ENCODE results near the gene PHF3. TPM values are rescaled to one million over a fixed set of nuclear protein-coding genes. Genes with fewer than 3 reads are reported as not detected.

Gene PHF3
- total RNA-seq, 1 donor from 2014 or later: 50.6 TPM

DNA sequence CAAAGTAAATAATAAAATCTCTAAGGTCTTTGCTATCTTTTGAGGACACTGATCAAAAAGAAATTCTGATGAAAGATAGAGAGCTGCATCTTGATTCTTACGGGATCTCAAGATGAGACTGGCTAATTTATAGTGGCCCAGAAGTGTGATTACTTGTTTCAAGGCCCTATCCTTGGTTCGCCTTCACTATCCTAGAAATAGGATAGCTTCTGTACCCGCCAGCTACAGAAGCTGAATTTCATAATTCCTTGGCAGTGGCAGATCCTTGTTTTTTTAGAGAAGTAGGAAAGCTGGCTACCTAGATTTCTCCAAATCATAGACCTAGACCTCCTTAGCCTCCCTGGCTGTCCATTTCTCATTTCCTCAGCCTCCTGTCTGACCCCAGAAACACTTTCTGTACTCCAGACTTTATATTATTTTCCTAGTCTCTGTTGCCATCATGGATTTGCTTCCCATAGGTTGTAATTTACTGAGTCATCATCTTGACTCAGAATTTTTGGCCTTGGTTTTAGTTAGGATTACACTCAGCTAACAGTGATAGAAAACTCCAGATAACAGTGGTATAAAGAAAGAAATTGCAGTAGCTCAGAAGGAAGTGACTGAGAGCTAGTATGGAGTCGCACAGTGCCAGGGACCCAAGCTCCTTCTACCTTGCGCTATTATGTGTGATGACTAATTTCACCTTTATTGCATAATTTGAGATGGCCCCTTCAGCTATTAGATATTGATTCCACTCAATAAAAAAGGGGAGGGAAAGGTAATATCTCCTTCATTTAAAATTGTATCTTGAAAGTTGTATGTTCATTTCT, 27.7 kb downstream of the PHF3 start:
- Mint-ChIP-seq H3K4me1 (ENCODE audit: unreplicated experiment) (peaks cover 11% of the 10 kb centered on the region), H3K4me3 (no peak overlapping the region), H3K27ac (no peak overlapping the region), H3K27me3 (no peaks in the 10 kb centered on the region), H3K36me3 (peaks cover 10% of the 10 kb centered on the region), H3K9me3 (no peaks in the 10 kb centered on the region)
- TF ChIP-seq, protein P1, sequence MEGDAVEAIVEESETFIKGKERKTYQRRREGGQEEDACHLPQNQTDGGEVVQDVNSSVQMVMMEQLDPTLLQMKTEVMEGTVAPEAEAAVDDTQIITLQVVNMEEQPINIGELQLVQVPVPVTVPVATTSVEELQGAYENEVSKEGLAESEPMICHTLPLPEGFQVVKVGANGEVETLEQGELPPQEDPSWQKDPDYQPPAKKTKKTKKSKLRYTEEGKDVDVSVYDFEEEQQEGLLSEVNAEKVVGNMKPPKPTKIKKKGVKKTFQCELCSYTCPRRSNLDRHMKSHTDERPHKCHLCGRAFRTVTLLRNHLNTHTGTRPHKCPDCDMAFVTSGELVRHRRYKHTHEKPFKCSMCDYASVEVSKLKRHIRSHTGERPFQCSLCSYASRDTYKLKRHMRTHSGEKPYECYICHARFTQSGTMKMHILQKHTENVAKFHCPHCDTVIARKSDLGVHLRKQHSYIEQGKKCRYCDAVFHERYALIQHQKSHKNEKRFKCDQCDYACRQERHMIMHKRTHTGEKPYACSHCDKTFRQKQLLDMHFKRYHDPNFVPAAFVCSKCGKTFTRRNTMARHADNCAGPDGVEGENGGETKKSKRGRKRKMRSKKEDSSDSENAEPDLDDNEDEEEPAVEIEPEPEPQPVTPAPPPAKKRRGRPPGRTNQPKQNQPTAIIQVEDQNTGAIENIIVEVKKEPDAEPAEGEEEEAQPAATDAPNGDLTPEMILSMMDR (conservative IDR thresholded peaks at IDR 0.05): no peak
- no peak for DNase-seq (ENCODE audit: extremely low spot score, unreplicated experiment)

DNA sequence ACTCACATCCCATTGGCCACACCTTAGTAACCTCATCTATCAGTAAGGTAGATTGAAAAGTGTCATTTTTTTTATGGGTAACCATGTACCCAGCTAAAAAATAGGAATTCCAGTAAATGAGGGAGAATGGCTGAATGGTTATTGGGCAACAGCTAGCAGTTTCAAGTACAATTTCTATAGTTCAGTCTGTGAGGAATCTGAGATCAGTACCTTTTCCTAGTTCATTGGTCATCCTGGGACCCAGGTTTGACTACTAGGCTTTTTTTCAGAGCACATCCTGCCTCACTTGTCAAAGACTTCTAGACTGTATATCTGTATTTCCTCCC, 28.3 kb downstream of the PHF3 start:
- DNase-seq (ENCODE audit: extremely low spot score, unreplicated experiment): no peak
- Mint-ChIP-seq H3K36me3 (peaks cover 10% of the 10 kb centered on the region), H3K4me1 (ENCODE audit: unreplicated experiment) (peaks cover 11% of the 10 kb centered on the region), H3K27me3 (no peaks in the 10 kb centered on the region), H3K4me3 (no peak overlapping the region), H3K27ac (no peak overlapping the region), H3K9me3 (no peaks in the 10 kb centered on the region)
- TF ChIP-seq, protein P1 (conservative IDR thresholded peaks at IDR 0.05): no peak

DNA sequence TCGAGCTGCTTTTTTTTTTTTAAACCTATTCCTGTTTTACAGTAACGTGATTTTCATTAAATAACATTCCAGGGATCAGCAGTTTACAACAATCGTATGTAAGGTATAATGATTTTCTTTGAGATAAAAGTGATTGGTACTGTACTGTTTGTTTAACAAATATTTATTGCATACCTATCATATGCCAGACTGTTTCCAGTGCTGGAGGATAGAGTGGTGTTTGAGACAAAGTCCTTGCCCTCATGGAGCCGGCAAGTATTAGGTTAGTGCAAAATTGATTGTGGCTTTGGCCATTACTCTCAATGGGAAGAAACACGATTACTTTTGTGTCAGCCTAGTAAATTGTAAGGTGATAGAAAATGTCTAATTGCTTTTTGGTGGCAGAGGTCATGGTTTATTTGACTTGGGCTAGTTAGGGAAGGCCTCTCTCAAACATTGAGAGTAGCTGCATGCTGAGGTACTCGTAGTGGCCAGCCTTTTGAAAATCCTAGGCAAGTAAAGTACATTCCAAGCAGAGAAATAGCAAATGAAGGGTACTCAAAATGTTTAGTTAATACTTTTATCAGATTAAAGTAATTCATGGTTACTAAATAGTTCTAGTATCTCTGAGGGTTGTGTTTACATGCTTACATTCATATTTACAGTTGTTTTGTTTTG, 35.6 kb downstream of the PHF3 start:
- H3K27me3 Mint-ChIP-seq: no peaks in the 10 kb centered on the region
- no peaks in the 10 kb centered on the region for H3K9me3 Mint-ChIP-seq
- H3K27ac Mint-ChIP-seq: no peak overlapping the region
- TF ChIP-seq, protein P1 (conservative IDR thresholded peaks at IDR 0.05): no peak
- H3K36me3 Mint-ChIP-seq: peaks cover 19% of the 10 kb centered on the region
- DNase-seq (ENCODE audit: extremely low spot score, unreplicated experiment): no peak
- H3K4me3 Mint-ChIP-seq: no peak overlapping the region
- H3K4me1 Mint-ChIP-seq (ENCODE audit: unreplicated experiment): no peaks in the 10 kb centered on the region

DNA sequence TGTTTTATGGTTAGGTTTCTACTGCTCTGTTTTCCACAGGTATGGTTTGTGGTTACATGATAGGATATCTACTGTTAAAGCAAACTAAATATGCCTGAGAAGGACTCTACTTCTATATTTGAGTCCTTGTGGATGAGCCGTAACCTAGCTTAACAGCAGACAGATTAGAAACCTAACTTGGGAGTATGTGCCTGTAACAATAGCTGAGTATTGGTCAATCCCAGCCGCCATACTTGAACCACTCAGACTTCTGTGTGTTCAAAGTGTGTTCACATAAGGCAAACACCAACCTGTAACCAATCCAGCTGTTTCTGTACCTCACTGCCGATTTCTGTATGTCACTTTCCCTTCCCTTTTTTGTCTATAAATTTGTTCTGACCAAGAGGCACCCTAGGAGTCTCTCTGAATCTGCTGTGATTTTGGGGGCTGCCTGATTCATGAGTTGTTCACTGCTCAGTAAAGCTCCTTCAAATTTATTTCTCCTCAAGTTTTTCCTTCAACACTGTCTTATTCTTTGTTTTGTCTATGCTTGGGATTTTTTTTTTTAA, 37.1 kb downstream of the PHF3 start:
- H3K4me1 Mint-ChIP-seq (ENCODE audit: unreplicated experiment): no peaks in the 10 kb centered on the region
- H3K4me3 Mint-ChIP-seq: no peak overlapping the region
- DNase-seq (ENCODE audit: extremely low spot score, unreplicated experiment): no peak
- TF ChIP-seq, protein P1 (conservative IDR thresholded peaks at IDR 0.05): no peak
- no peaks in the 10 kb centered on the region for H3K27me3 Mint-ChIP-seq
- no peak overlapping the region for H3K27ac Mint-ChIP-seq
- peaks cover 16% of the 10 kb centered on the region for H3K36me3 Mint-ChIP-seq
- no peaks in the 10 kb centered on the region for H3K9me3 Mint-ChIP-seq

DNA sequence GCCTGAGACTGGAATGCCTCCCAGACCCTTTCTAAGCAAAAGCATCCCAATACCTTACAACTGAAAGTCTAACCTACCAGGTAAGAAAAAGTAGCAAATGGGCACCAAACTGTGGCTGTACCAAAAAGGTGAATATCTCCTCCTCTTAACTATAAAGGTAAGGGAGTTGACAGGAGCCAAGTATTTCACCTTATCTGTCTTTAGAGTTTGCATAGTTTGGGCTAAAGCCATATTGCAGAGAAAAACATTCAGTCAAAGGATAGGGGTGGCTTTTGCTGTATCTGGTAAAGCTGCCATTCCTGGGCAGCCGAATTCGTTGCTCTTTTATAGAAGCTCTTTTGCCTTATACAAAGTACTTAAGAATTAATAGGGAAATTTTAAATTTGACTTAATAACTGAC, 38.1 kb downstream of the PHF3 start:
- Mint-ChIP-seq H3K27ac (no peak overlapping the region), H3K27me3 (no peaks in the 10 kb centered on the region), H3K4me3 (no peak overlapping the region), H3K9me3 (no peaks in the 10 kb centered on the region), H3K4me1 (ENCODE audit: unreplicated experiment) (no peaks in the 10 kb centered on the region), H3K36me3 (peaks cover 13% of the 10 kb centered on the region)
- TF ChIP-seq, protein P1 (conservative IDR thresholded peaks at IDR 0.05): no peak
- DNase-seq (ENCODE audit: extremely low spot score, unreplicated experiment): no peak
